PFSK-1 (cell line): ENCODE results near the gene MTMR4.

Source experiments
- FOXP2 ChIP-seq: optimal IDR thresholded peaks from 2 replicates; pipeline ENCODE3; 2011; ENCODE audit warnings: borderline replicate concordance, control low read depth, inconsistent platforms; ENCODE audit not compliant: insufficient read depth; ENCODE audit errors: extremely low read length, extremely low read depth
- POLR2AphosphoS5 ChIP-seq: IDR thresholded peaks from 2 replicates; pipeline ENCODE4 v1.6.1; 2012; ENCODE audit warnings: low read depth, mild to moderate bottlenecking, control low read depth, low read length, moderate library complexity
- SIN3A ChIP-seq: IDR thresholded peaks from 2 replicates; pipeline ENCODE4 v1.6.1; 2012; ENCODE audit warnings: mild to moderate bottlenecking, low read length, moderate library complexity, borderline replicate concordance; ENCODE audit not compliant: insufficient read depth
- TAF1 ChIP-seq: IDR thresholded peaks from 2 replicates; pipeline ENCODE4 v1.6.1; 2012; ENCODE audit warnings: low read length, control low read depth, borderline replicate concordance; ENCODE audit not compliant: insufficient read depth
- TF ChIP-seq, protein P1 (sequence below), 2 experiments: IDR thresholded peaks; 2 replicates each; pipeline versions ENCODE4 v1.6.1 to v1.8.0; 2011 to 2012; ENCODE audit warnings: low read depth in 2 of 2, low read length in 2 of 2, control low read depth in 1 of 2, inconsistent platforms in 1 of 2, mild to moderate bottlenecking in 1 of 2, moderate library complexity in 1 of 2; ENCODE audit not compliant: insufficient read depth in 1 of 2

MTMR4 gene

DNA sequence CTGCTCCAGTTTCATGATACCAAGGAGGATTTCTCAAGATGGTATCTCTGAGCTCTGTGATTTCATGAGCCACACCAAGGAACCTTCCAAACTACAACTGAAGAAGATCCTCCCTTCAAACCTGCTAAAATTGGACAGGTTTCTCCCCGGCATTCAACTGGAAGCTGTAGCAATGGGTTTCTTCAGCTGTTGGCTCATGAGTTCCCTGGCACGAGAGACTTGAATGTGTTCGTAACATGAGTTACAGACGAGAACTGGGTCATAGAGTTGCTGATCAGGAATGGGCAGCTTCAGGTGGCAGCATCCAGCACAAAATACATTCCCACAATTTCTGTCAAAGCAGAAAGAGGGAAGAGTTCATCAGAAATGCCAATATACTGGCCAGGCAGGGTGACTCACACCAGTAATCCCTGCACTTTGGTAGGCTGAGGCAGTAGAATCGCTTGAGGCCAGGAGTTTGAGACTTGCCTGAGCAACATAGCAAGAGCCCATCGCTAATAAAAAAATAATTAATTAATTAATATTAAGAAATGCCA lies 22.9 kb downstream of the MTMR4 start:
- no peak for TF ChIP-seq POLR2AphosphoS5
- no peak for TF ChIP-seq SIN3A
- TF ChIP-seq, protein P1, sequence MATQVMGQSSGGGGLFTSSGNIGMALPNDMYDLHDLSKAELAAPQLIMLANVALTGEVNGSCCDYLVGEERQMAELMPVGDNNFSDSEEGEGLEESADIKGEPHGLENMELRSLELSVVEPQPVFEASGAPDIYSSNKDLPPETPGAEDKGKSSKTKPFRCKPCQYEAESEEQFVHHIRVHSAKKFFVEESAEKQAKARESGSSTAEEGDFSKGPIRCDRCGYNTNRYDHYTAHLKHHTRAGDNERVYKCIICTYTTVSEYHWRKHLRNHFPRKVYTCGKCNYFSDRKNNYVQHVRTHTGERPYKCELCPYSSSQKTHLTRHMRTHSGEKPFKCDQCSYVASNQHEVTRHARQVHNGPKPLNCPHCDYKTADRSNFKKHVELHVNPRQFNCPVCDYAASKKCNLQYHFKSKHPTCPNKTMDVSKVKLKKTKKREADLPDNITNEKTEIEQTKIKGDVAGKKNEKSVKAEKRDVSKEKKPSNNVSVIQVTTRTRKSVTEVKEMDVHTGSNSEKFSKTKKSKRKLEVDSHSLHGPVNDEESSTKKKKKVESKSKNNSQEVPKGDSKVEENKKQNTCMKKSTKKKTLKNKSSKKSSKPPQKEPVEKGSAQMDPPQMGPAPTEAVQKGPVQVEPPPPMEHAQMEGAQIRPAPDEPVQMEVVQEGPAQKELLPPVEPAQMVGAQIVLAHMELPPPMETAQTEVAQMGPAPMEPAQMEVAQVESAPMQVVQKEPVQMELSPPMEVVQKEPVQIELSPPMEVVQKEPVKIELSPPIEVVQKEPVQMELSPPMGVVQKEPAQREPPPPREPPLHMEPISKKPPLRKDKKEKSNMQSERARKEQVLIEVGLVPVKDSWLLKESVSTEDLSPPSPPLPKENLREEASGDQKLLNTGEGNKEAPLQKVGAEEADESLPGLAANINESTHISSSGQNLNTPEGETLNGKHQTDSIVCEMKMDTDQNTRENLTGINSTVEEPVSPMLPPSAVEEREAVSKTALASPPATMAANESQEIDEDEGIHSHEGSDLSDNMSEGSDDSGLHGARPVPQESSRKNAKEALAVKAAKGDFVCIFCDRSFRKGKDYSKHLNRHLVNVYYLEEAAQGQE (IDR thresholded peaks at IDR 0.05; ENCODE audit: insufficient read depth in 1 of 2, low read depth in 2 of 2, low read length in 2 of 2) = no peak
- TF ChIP-seq FOXP2 = no peak
- no peak for TF ChIP-seq TAF1

DNA sequence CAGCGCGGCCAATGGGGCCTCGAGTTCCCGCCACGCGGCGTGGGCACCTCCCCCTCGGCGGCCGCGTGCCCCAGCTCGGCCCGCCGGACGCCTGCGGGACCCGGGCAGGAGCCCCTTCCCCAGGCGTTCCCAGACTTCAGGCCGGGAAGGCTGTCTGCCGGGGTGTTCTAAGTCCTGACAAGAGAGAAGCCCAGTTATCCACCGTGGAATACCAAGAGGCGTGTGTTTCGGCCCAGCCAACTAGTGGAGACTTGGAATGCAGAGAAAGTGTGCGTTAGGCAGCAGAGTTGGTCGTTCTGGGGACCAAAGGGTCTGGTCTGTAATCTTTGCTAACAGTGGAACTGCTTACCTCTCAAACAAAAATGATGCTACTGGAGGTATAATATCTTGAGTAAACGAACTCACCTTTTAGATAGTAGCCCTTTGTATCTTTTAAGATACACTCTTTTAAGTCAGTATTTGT lies 26.0 kb downstream of the MTMR4 start:
- TF ChIP-seq SIN3A = no peak
- TF ChIP-seq POLR2AphosphoS5 = no peak
- TF ChIP-seq FOXP2 = no peak
- TF ChIP-seq, protein P1 (IDR thresholded peaks at IDR 0.05; ENCODE audit: insufficient read depth in 1 of 2, low read depth in 2 of 2, low read length in 2 of 2) = no peak
- no peak for TF ChIP-seq TAF1

DNA sequence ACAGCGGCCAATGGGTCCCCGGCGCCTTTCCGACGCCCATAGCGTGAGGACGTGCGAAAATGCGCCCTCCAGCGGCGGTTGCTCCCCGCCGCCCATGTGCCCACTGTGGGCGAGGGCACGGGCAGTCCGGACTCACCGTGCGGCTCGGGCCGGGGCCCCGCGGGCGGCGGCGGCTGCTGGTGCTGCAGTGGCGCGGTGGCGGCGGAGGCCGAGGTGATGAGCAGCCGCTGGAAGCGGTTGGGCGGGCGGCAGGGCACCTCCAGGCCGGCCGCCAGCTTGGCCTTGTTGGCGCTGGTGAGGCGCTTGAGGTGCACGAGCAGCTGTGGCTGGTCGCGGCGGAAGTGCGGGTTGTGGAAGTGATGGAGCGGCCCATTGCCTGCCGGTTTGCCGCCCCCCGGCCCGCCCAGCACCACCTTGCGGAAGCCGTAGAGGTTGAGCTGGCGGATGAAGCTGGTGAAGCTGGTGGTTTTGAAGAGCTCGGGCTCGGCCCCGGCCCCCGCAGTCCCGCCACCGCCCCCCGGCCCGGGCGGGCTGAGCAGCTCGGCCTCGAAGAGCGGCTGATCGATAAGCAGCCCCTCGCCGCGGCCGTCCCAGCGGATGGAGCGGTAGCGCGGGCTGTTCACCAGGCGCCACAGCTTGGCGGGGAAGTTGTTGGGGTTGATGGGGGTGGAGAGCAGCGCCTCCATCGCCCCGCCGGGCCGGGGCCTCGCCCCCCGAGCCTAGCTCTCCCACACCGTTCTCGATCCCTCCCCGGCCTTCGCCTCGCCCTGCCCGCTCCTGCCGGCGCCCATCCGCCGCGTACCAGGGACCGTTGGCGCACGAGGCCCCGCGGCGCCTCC lies 26.6 kb downstream of the MTMR4 start, which contains the start of gene HSF5:
Gene HSF5, minus strand, starts transcription at position 820 of the 839 bp plus-strand sequence. Its CDS starts 134 bp downstream, at position 686.
- TF ChIP-seq SIN3A (no peak), FOXP2 (no peak), TAF1 (no peak), POLR2AphosphoS5 (no peak)
- TF ChIP-seq, protein P1 (IDR thresholded peaks at IDR 0.05; ENCODE audit: insufficient read depth in 1 of 2, low read depth in 2 of 2, low read length in 2 of 2) = no peak

DNA sequence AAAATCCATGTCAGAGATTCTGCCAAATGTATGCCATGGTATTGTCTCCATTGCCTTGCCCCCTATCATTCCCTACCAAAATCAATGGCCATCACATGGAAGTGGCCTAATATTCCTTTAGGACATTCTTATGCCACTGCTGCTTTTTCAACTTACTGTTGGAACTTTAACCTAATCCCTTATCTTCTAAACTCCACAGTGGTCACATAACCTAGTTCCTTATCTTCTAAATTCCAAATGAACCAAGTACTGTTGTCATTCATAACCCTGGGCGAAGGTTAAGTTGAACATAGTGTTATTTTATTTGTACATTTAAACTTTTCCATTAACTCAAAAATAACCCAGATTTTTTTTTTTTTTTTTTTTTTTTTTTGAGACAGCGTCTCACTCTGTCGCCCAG lies 29.8 kb downstream of the MTMR4 start:
- TF ChIP-seq TAF1 = no peak
- TF ChIP-seq, protein P1 (IDR thresholded peaks at IDR 0.05; ENCODE audit: insufficient read depth in 1 of 2, low read depth in 2 of 2, low read length in 2 of 2) = no peak
- TF ChIP-seq POLR2AphosphoS5 = no peak
- no peak for TF ChIP-seq FOXP2
- TF ChIP-seq SIN3A = no peak

DNA sequence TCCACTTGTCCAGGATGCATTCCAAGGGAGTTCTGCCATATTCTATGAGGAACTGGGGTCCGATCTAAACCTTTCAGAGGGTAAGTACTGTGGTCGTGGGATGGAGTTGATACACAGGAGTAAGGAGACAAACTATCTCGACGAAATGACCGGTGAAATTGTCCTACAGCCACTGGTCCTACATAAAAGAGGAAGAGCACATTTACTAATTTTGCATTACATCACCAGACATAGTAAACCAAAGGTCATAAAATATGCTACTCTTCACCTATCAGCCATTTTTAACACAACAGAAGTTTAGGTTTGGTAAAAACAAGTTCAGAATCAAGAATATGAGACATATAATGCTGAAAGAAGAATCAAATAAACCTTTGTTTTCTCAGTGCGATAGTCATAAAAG lies 34.3 kb downstream of the MTMR4 start:
- no peak for TF ChIP-seq SIN3A
- no peak for TF ChIP-seq POLR2AphosphoS5
- TF ChIP-seq, protein P1 (IDR thresholded peaks at IDR 0.05; ENCODE audit: insufficient read depth in 1 of 2, low read depth in 2 of 2, low read length in 2 of 2) = no peak
- no peak for TF ChIP-seq TAF1
- no peak for TF ChIP-seq FOXP2
